HCT116 (cell line): ENCODE measurements around the gene FHL2. TPM values are rescaled to one million over a fixed set of nuclear protein-coding genes. Genes with fewer than 3 reads are reported as not detected.

Source experiments
- ATAC-seq: fragments of 200-7000 bp; cut with Tn5 transposase; 2 replicates; pipeline ENCODE4 v1.9.1; 2020; ENCODE audit warnings: mild to moderate bottlenecking, moderate library complexity
- BruUV-seq: library from RNA; stranded (reverse); fragments of 400-500 nt; replicated peaks from 2 replicates; lab custom pipeline; 2021; lab: Mats Ljungman, UMichigan
- CTCF ChIA-PET: fragments of 300-600 bp; sonication (Branson Sonifier 250); formaldehyde crosslinking; loops from one replicate; lab custom pipeline; 2021; ENCODE audit warnings: antibody characterized with exemption; lab: Charles Lee
- POLR2A ChIA-PET: fragments of 300-600, 350-600 bp; sonication (Branson Sonifier 250); formaldehyde crosslinking; loops from one replicate; lab custom pipeline; 2021; ENCODE audit warnings: antibody characterized with exemption; lab: Charles Lee
- RAD21 ChIA-PET, 2 experiments: fragments of 300-600 bp; sonication (Branson Sonifier 250); formaldehyde crosslinking; loops; one replicate each; lab custom pipeline; 2023; ENCODE audit warnings: low total read pairs in 2 of 2; ENCODE audit not compliant: uncharacterized antibody in 2 of 2, unreplicated experiment in 2 of 2, low non-redundant PET in 1 of 2; lab: Charles Lee
- DNase-seq: peaks from one replicate; pipeline ENCODE4 v3.0.0-alpha.2; 2010; ENCODE audit warnings: low read depth, low spot score
- H2AFZ ChIP-seq: fragments of 200-600 bp; shearing (Covaris generic), sonication (generic); 2 replicates; pipeline ENCODE4 v1.6.1; 2017; ENCODE audit warnings: low read depth, mixed run types, mixed read lengths, antibody characterized with exemption, low read length; ENCODE audit not compliant: poor library complexity, severe bottlenecking
- H3K27ac ChIP-seq: 2 replicates; pipeline ENCODE4 v1.5.1; 2012; ENCODE audit warnings: low read depth, low read length
- H3K27me3 ChIP-seq: fragments of 200-600 bp; sonication (generic); 2 replicates; pipeline ENCODE4 v1.6.1; 2016; ENCODE audit warnings: mixed run types, low read length, mixed read lengths; ENCODE audit not compliant: insufficient read depth
- H3K36me3 ChIP-seq, 2 experiments: fragments of 200-500 bp in 1 of 2; fragments of 200-600 bp in 1 of 2; sonication (Bioruptor generic) in 1 of 2; sonication (generic) in 1 of 2; 2 replicates each; pipeline versions ENCODE4 v1.5.1 to v1.6.1; 2014 to 2016; ENCODE audit warnings: low read length in 2 of 2, inconsistent platforms in 1 of 2, mixed read lengths in 1 of 2, mixed run types in 1 of 2; ENCODE audit not compliant: insufficient read depth in 2 of 2, control insufficient read depth in 1 of 2
- H3K4me1 ChIP-seq, 2 experiments: fragments of 200-600 bp in 1 of 2; sonication (generic) in 1 of 2; 2 replicates each; pipeline versions ENCODE4 v1.5.1 to v1.6.1; 2012 to 2017; ENCODE audit warnings: low read length in 2 of 2, inconsistent platforms in 1 of 2, mild to moderate bottlenecking in 1 of 2, mixed read lengths in 1 of 2, mixed run types in 1 of 2, moderate library complexity in 1 of 2; ENCODE audit not compliant: insufficient read depth in 2 of 2, control insufficient read depth in 1 of 2
- H3K4me2 ChIP-seq: fragments of 200-600 bp; sonication (generic); 2 replicates; pipeline ENCODE4 v1.6.1; 2017; ENCODE audit warnings: mixed run types, low read length, mixed read lengths
- H3K4me3 ChIP-seq, 2 experiments: fragments of 200-600 bp in 1 of 2; sonication (generic) in 1 of 2; replicated peaks in 1 of 2; 2 replicates each; pipeline ENCODE4 v1.5.1; 2011 to 2016; ENCODE audit warnings: low read length in 2 of 2, control low read depth in 1 of 2, low read depth in 1 of 2, mild to moderate bottlenecking in 1 of 2, mixed read lengths in 1 of 2, mixed run types in 1 of 2
- H3K79me2 ChIP-seq: fragments of 200-600 bp; sonication (generic); 2 replicates; pipeline ENCODE4 v1.6.1; 2017; ENCODE audit warnings: mild to moderate bottlenecking, mixed run types, low read length, moderate library complexity, mixed read lengths; ENCODE audit not compliant: insufficient read depth
- H3K9ac ChIP-seq: fragments of 200-600 bp; sonication (generic); 2 replicates; pipeline ENCODE4 v1.6.1; 2016; ENCODE audit warnings: low read length, mixed read lengths
- H3K9me2 ChIP-seq: fragments of 200-600 bp; sonication (generic), shearing (Covaris generic); 2 replicates; pipeline ENCODE4 v1.6.1; 2017; ENCODE audit warnings: mixed run types, mild to moderate bottlenecking, moderate library complexity; ENCODE audit not compliant: insufficient read depth
- H3K9me3 ChIP-seq, 2 experiments: fragments of 200-500 bp in 1 of 2; fragments of 200-600 bp in 1 of 2; sonication (Bioruptor generic) in 1 of 2; sonication (generic) in 1 of 2; 2 replicates each; pipeline ENCODE4 v1.6.1; 2014 to 2017; ENCODE audit warnings: low read length in 2 of 2, mixed read lengths in 2 of 2, inconsistent platforms in 1 of 2, low read depth in 1 of 2, mild to moderate bottlenecking in 1 of 2, mixed run types in 1 of 2, moderate library complexity in 1 of 2; ENCODE audit not compliant: control insufficient read depth in 1 of 2, insufficient read depth in 1 of 2
- H4K20me1 ChIP-seq: fragments of 200-600 bp; sonication (generic), shearing (Covaris generic); 2 replicates; pipeline ENCODE4 v1.6.1; 2017; ENCODE audit warnings: mixed run types, mild to moderate bottlenecking, moderate library complexity; ENCODE audit not compliant: insufficient read depth
- ATF3 ChIP-seq: IDR thresholded peaks from 2 replicates; pipeline ENCODE4 v1.6.1; 2012
- CBX3 ChIP-seq: IDR thresholded peaks from 2 replicates; pipeline ENCODE4 v1.6.1; 2012; ENCODE audit warnings: low read depth
- CEBPB ChIP-seq: IDR thresholded peaks from 2 replicates; pipeline ENCODE4 v1.6.1; 2012; ENCODE audit warnings: low read depth
- EGR1 ChIP-seq: IDR thresholded peaks from 2 replicates; pipeline ENCODE4 v1.6.1; 2012; ENCODE audit warnings: low read depth
- ELF1 ChIP-seq: IDR thresholded peaks from 2 replicates; pipeline ENCODE4 v1.6.1; 2012; ENCODE audit warnings: low read depth, borderline replicate concordance
- EZH2 ChIP-seq: fragments of 200-600 bp; sonication (generic); IDR thresholded peaks from 2 replicates; pipeline ENCODE4 v1.6.1; 2017; ENCODE audit warnings: antibody characterized with exemption, mixed run types
- EZH2phosphoT487 ChIP-seq: fragments of 200-600 bp; IDR thresholded peaks from 2 replicates; pipeline ENCODE4 v1.6.1; 2018; ENCODE audit warnings: antibody characterized with exemption, borderline replicate concordance
- JUND ChIP-seq: IDR thresholded peaks from 2 replicates; pipeline ENCODE4 v1.6.1; 2012
- MAX ChIP-seq: IDR thresholded peaks from 2 replicates; pipeline ENCODE4 v1.6.1; 2012
- RAD21 ChIP-seq: IDR thresholded peaks from 2 replicates; pipeline ENCODE4 v1.6.1; 2012; ENCODE audit warnings: low read depth, mild to moderate bottlenecking
- SIN3A ChIP-seq: IDR thresholded peaks from 2 replicates; pipeline ENCODE4 v1.6.1; 2012; ENCODE audit warnings: low read depth
- TCF7L2 ChIP-seq: IDR thresholded peaks from 2 replicates; pipeline ENCODE4 v1.7.0; 2011; ENCODE audit warnings: borderline replicate concordance, inconsistent platforms; ENCODE audit not compliant: insufficient read depth, insufficient read length; ENCODE audit errors: extremely low read depth
- YY1 ChIP-seq: IDR thresholded peaks from 2 replicates; pipeline ENCODE4 v1.6.1; 2011; ENCODE audit warnings: low read length, low read depth, moderate library complexity, mild to moderate bottlenecking; ENCODE audit not compliant: insufficient replicate concordance; ENCODE audit errors: extremely low read depth
- ZFX ChIP-seq: fragments of 450-650 bp; IDR thresholded peaks from 2 replicates; pipeline ENCODE4 v1.6.1; 2017
- ZNF274 ChIP-seq: fragments of 200-500 bp; sonication (Bioruptor generic); IDR thresholded peaks from 2 replicates; pipeline ENCODE4 v1.6.1; 2014; ENCODE audit warnings: mild to moderate bottlenecking, low read depth, low read length, inconsistent platforms
- intact Hi-C: fragments of 100-400 bp; cut with micrococcal nuclease; formaldehyde crosslinking; loops from 2 replicates; pipeline ENCODE4 v1.10.0; 2022
- total RNA-seq: library from RNA; stranded (reverse); gene quantifications from one replicate; pipeline ENCODE4 v1.2.1, GENCODE V29; 2021; ENCODE audit not compliant: unreplicated experiment
- TF ChIP-seq, protein P1 (sequence below), 3 experiments: fragments of 200-600 bp in 1 of 3; sonication (generic) in 1 of 3; IDR thresholded peaks in 2 of 3; conservative IDR thresholded peaks in 1 of 3; 2 replicates each; pipeline ENCODE4 v1.5.1; 2012 to 2017; ENCODE audit warnings: low read depth in 2 of 3, low read length in 2 of 3, antibody characterized with exemption in 1 of 3, borderline replicate concordance in 1 of 3, control low read depth in 1 of 3, mild to moderate bottlenecking in 1 of 3, mixed read lengths in 1 of 3, mixed run types in 1 of 3, moderate library complexity in 1 of 3; ENCODE audit not compliant: insufficient read depth in 1 of 3

FHL2 gene
- total RNA-seq, 1 experiment from 2014 or later: 86.6 TPM

DNA sequence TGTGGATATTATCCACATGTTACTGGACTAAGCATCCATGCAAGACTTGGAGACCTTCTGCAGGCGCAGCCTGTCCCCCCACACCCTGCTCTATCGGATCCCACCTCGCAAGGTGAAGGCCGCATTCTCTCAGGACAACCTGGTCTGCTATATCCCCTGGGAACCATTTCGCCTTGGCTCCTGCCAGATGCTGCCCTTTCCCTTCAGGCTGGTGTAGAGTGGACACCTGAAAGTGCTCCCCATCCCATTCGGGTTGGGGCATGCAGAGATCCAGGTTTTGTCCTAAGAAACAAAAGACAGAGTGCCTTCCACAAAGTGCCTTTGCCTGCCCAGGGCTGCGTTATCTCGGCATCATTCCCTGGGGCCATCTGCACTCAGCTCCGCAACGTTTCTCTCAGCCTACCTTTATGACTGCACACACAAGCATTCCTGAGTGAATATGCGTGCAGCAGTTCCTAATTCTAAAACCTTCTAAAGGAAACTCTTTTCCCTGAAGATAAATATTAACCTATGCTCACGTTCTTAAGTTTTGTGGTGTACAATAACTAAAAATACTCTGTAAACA lies 20.5 kb downstream of the FHL2 start:
- Histone ChIP-seq H3K9ac (no peak overlapping the region), H3K4me1 (no peaks in the 10 kb centered on the region), H3K4me2 (no peak overlapping the region), H3K79me2 (peaks cover 85% of the 10 kb centered on the region), H3K9me3 (no peaks in the 10 kb centered on the region), H3K9me2 (no peaks in the 10 kb centered on the region), H4K20me1 (no peaks in the 10 kb centered on the region), H2AFZ (no peak overlapping the region), H3K36me3 (peaks cover 18 to 57% of the 10 kb centered on the region in 2 experiments; a peak in 2 of 4 replicates), H3K27me3 (no peaks in the 10 kb centered on the region), H3K4me3 (no peak overlapping the region), H3K27ac (no peak overlapping the region)
- no peak for TF ChIP-seq CBX3
- no peak for TF ChIP-seq ELF1
- TF ChIP-seq SIN3A: no peak
- no peak for TF ChIP-seq MAX
- no peak for TF ChIP-seq JUND
- TF ChIP-seq ZFX: no peak
- no peak for TF ChIP-seq ATF3
- no peak for TF ChIP-seq EGR1
- no peak for TF ChIP-seq YY1
- no peak for TF ChIP-seq ZNF274
- TF ChIP-seq CEBPB: no peak
- ChIA-PET RAD21 (no interaction called here), CTCF (interaction anchor here (0.8 to 0.9 kb wide), 2 partner anchors 140 to 143 kb away, joined by 3 read pairs; no protein-coding TSS in a partner anchor), POLR2A (no interaction called here)
- BruUV-seq: no TSS peak
- intact Hi-C loops: no loop called here
- DNase-seq (no peak), ATAC-seq (0 out of 2 replicates have a peak, but pooled peaks have one; percentile 13)

- ATAC-seq (peak; percentile 35; the same call in 1 of the 2 replicates), DNase-seq (no peak)
- Histone ChIP-seq H3K4me3 (no peak overlapping the region), H3K27me3 (no peaks in the 10 kb centered on the region), H3K4me1 (no peaks in the 10 kb centered on the region), H4K20me1 (no peaks in the 10 kb centered on the region), H3K9me3 (no peaks in the 10 kb centered on the region), H3K4me2 (no peak overlapping the region), H2AFZ (no peak overlapping the region), H3K36me3 (peaks cover 20 to 57% of the 10 kb centered on the region in 2 experiments; a peak in 2 of 4 replicates), H3K9me2 (no peaks in the 10 kb centered on the region), H3K9ac (no peak overlapping the region), H3K79me2 (peaks cover 84% of the 10 kb centered on the region), H3K27ac (no peak overlapping the region)
- ChIA-PET RAD21 (no interaction called here), POLR2A (no interaction called here), CTCF (interaction anchor here (0.8 to 0.9 kb wide), 2 partner anchors 141 to 143 kb away, joined by 3 read pairs; no protein-coding TSS in a partner anchor)
- BruUV-seq: no TSS peak
- TF ChIP-seq EZH2phosphoT487: no peak
- no peak for TF ChIP-seq EZH2
- TF ChIP-seq, protein P1, sequence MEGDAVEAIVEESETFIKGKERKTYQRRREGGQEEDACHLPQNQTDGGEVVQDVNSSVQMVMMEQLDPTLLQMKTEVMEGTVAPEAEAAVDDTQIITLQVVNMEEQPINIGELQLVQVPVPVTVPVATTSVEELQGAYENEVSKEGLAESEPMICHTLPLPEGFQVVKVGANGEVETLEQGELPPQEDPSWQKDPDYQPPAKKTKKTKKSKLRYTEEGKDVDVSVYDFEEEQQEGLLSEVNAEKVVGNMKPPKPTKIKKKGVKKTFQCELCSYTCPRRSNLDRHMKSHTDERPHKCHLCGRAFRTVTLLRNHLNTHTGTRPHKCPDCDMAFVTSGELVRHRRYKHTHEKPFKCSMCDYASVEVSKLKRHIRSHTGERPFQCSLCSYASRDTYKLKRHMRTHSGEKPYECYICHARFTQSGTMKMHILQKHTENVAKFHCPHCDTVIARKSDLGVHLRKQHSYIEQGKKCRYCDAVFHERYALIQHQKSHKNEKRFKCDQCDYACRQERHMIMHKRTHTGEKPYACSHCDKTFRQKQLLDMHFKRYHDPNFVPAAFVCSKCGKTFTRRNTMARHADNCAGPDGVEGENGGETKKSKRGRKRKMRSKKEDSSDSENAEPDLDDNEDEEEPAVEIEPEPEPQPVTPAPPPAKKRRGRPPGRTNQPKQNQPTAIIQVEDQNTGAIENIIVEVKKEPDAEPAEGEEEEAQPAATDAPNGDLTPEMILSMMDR (IDR thresholded peaks at IDR 0.05 in 2 of 3, conservative IDR thresholded peaks at IDR 0.05 in 1 of 3; ENCODE audit: borderline replicate concordance in 1 of 3, insufficient read depth in 1 of 3, low read depth in 2 of 3, low read length in 2 of 3): peak in 2 of 3 experiments; percentile 12 to 18; a peak in 1 of 6 replicates
- no peak for TF ChIP-seq TCF7L2
- peak; percentile 50; the same call in 1 of the 2 replicates for TF ChIP-seq RAD21
- intact Hi-C loops: no loop called here
Observed at GRCh38 chr2:105377871-105378270, 21.0 kb downstream of the FHL2 start.
